HG03103 (cell line): ENCODE results near the gene GASK1B.

ENCODE experiments used
- ATAC-seq: cut with Tn5 transposase; IDR thresholded peaks from one replicate; pipeline ENCODE4 v1.9.1; 2021; ENCODE audit warnings: low read depth; ENCODE audit not compliant: unreplicated experiment

The GASK1B gene

GRCh38 chr4:158172261-158173258 lies at the start of gene GASK1B:
GASK1B (minus strand) TSS chr4:158173025; CDS start chr4:158171375, 1,650 bp downstream.
- ATAC-seq, result peak; percentile 55

GRCh38 chr4:158219623-158220022 lies 46.8 kb upstream of the GASK1B start:
- no peak for ATAC-seq

DNA sequence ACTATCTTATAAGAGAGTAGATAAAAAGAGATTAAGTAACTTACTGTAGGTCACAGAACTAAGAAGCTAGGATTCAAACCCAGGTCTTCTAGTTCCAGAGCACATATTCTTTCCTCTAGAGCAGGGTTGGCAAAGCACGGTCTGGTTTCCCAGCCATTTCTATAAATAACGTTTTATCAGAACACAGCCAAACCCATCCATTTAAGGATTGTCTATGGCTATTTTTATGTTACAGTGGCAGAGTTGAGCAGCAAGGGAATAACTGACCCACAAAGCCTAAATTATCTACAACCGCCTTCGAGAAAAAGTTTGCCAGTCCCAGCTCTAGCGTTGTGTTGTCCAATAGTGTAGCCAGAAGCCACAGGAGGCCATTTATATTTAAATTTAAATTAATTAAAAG lies 44.9 kb upstream of the GASK1B start:
- no peak for ATAC-seq

DNA sequence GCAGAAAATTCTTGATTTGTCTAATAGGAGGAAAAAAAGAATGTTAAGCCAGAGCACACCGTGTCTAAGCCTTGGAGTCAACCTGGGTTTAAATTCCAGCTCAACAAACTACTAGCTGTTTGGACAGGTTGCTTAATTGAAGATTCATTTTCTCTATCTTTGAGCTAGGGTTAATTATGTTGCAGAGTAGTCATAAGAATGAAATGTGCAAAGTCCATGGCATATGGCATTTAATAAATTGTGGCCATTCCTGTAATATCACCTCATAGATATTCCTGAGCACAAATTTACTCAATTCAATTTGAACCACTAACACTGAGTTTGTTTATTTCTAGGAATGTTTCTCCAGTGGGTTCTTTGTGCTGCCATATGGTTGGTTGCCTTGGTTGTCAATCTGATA lies 42.0 kb upstream of the GASK1B start:
- ATAC-seq, result no peak

GRCh38 chr4:158213466-158213865 lies 40.6 kb upstream of the GASK1B start:
- ATAC-seq, result no peak

DNA sequence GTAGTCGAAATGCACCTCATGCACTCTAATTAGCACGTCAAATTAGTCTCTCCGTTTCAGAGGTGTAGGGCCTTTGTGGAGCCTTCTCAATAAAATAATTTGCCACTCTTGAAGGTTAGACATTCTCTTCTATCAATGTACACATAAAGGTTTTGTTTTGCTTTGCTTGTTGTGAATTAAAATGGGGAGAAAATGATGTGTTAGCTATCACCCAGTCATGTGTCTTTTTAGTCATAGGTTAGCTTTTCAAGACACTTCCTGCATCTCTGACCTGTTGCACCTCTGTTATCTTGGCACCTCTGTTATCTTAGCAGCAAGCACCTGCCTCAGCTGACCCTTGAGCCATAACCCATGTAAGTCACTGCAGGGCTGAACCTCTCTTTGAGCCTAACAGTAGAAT lies 38.4 kb upstream of the GASK1B start:
- no peak for ATAC-seq

DNA sequence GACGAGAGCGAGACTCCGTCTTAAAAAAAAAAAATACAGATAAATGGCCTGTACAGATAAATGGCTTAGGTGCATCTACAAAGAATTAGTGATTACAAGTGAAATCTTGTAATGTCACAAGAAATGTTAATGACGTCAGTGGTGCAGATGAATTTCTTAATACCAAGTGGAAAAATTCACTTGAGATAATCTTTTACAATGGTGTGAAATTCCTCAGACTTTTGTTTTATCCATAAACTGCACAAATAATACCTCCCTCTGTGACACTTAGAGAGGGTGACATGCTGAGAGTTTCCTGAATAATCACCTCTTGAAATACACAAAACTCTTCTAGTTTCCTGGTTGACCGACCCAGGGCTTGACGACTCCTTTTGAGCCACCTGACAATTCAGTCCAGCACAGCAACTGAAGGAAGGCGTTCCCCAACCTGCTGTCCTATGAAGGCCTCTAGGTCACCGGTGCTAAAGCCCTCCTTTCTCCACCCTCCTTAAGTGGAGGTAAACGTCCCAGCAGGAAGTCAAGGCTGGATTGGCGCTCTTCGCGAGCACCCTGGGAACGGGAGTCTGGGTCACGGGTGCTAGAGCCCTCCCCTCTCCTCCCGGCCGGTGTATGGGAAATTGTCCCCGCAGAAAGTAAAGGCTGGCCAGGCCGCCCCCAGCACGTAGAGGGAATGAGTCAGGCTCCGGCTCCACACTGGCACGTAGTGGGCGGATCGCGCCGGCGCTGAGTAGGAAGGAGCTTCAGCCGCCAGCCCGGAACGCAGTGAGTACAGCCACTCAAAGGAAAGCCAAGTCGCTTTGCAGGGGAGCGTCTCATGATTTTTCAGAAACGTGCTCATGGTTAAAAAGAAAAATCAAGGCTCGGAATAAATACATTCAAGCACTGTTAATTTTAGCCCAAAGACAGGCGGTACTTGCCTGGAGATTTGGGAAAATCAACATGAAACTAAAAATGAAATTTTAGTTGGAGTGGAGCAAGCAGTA lies 37.3 kb upstream of the GASK1B start, which contains the start of gene TMEM144:
TSS of gene TMEM144 (plus strand) at position 662 of the 983 bp plus-strand sequence. CDS start 2,182 bp downstream, outside the sequence.
- ATAC-seq, result peak; percentile 80

- ATAC-seq, result peak; percentile 77
These were observed 36.3 kb upstream of the GASK1B start for GRCh38 chr4:158208963-158209640.

GRCh38 chr4:158203929-158204328 lies 31.1 kb upstream of the GASK1B start:
- ATAC-seq, result no peak

DNA sequence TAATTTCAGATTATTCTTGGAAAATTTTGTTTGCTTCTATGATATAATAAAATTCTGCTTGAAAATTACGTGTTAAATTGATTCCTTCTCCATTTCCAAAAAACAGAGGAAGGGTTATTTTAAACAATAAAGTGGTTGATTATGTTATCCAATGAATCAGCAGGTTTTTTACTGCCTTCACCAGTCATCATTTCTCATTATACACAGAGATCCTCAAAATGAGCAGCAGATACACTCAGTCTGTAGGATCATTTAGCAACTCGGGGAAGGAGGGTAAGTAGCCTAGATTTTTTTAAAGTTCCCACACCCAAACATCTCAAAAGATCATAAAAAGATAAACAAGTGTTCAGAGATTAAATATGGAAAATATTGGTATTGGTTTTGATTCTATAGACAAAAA lies 30.6 kb upstream of the GASK1B start:
- ATAC-seq, result no peak

DNA sequence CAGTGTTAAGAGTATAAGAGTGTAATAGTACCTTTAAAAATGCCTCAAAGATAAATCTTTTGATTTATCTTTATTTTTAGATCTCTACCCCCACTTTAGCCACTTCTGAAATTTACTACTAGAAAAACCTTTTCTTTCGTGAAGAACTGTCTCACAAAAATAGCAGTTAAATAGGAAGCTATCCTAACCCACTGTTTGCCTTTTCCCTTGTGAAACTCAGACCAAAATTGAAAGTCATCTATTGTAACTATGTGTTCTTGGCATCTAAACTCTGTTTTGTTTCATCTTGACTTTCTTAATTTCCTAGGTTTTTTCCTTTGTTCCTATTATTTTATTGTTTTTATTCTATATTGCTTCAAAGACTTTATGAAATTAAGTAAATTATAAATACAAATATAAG lies 29.7 kb upstream of the GASK1B start:
- ATAC-seq, result peak; percentile 46

- no peak for ATAC-seq
These were observed 29.1 kb upstream of the GASK1B start for GRCh38 chr4:158201876-158202275.

- ATAC-seq, result no peak
These were observed 28.5 kb upstream of the GASK1B start for GRCh38 chr4:158201322-158201721.

DNA sequence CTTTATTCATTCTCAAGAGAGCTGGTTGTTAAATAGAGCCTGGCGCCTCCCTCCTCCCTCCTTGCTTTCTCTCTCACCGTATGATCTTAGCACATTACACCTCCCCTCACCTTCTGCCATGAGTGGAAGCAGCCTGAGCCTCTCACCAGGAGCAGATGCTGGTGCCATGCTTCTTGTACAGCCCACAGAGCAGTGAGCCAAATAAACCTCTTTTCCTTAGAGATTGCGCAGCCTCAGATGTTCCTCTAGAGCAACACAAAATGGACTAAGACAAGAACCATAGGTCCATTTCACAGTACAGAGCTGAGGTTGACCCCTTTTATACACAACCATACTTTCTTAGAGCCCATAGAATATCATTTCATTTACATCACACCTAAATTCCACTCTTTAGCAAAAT lies 27.4 kb upstream of the GASK1B start:
- no peak for ATAC-seq

GRCh38 chr4:158197194-158197776 lies 24.5 kb upstream of the GASK1B start:
- no peak for ATAC-seq

- ATAC-seq, result no peak
These were observed 22.5 kb upstream of the GASK1B start for GRCh38 chr4:158195297-158195696.

DNA sequence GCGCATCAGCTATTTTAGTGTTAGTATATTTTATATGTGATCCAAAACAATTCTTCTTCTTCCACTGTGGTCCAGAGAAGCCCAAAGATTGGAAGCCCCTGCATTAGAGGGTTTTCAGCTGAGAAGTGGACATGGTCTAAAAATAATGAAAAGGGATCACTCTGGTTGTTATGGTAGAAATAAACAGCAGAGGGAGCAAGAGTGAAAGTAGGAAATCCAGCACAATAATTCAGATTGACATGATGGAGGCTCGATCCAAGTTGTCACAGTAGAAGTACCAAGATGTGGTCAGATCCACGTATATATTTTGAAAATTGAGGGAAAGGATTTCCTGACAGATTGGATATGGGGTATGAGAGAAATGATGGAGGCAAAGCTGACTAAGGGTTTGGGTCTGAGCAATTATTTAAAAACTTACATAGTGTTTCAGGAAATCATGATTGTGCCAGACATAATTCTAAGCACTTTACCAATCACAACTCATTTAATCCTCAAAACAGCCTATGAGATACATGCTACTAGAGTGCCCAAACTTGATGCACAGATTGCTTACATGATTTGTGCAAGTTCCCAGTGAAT lies 20.4 kb upstream of the GASK1B start:
- peak; percentile 66 for ATAC-seq

- ATAC-seq, result no peak
These were observed 19.8 kb upstream of the GASK1B start for GRCh38 chr4:158192439-158193158.

DNA sequence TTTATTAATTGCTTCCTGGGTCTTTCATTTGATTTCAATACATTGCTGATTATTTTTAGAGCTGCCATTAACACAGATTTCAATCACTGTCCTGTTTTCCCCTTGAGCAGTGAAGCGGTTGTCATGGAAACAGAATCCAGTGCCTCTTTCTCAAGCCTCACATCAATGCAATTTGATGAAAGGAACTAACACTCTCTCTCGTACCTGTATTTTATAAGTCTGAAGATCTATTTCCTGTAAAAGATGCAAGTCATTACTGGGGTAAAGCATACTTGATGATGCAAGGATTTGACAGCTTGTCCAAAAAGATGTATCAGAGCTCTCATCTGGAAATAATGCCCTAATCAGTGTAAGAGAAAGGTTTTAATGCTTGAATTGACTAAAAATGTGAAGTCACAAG lies 17.9 kb upstream of the GASK1B start:
- no peak for ATAC-seq
